B cell (primary cell): ENCODE results near the gene S100PBP.

Experiments
- CTCF ChIP-seq: fragments of 200-600 bp; IDR thresholded peaks from one replicate; pipeline ENCODE4 v1.8.0; 2022; ENCODE audit warnings: antibody characterized with exemption, mild to moderate bottlenecking
- EZH2 ChIP-seq: IDR thresholded peaks from 2 replicates; pipeline ENCODE4 v1.6.1; 2012; ENCODE audit warnings: borderline replicate concordance, low read depth, mild to moderate bottlenecking, moderate library complexity, low read length; ENCODE audit not compliant: insufficient read depth, poor library complexity, severe bottlenecking

- TF ChIP-seq CTCF (no peak), EZH2 (no peak)
Observed at GRCh38 chr1:32782086-32782485, 35.4 kb upstream of the S100PBP start.
